Measurements from ENCODE around the gene DOK3. TPM values are rescaled to one million over a fixed set of nuclear protein-coding genes. Genes with fewer than 3 reads are reported as not detected.
"Not testable (repeated sequence)": the region's sequence is repeated elsewhere in the genome, so short reads cannot be mapped to it uniquely, and the experiment has no call there.

DOK3 gene
- total and polyA plus RNA-seq, 7 donors: 3.0 to 20.2 (median 7.1) TPM

DNA sequence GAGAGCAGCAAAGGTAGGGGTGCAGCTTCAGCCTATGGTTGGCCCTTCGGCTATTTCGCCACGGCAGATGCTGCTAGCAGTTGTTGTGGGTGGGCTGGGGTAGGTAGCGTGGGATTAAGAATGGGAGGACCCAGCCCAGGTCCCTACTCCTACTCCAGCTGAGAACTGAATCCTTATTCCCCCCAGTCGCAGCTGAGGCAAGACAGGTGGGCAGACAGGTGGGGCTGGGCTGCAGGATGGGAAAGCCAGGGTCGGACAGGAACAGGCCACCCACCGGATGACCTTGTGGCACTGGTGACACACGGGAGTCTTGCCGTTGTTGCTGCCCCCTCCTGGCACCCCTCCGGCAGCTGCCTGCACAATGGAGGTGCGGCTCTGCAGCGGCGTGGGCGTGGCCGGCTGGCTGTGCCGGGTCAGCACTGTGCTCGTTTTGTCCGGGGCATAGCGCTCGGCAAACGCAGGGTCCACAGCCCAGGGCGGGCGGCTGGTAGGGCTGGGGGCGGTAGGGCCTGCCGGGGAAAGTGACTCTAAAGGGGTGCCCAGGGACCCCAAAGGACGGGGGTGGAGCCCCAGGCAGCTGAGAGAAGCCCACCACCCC is 20.4 kb downstream of the DOK3 start:
- TF ChIP-seq POLR2AphosphoS5 (IDR thresholded peaks at IDR 0.05) (no peak), POLR2A (IDR thresholded peaks at IDR 0.05) (no peak)
- H3K4me1 ChIP-seq: peaks cover 0 to 97% (median 87%) of the 10 kb centered on the region in 4 donors
- peaks cover 48 to 89% (median 70%) of the 10 kb centered on the region in 4 donors for H3K36me3 ChIP-seq
- peak overlapping the region; percentile 95 to 99 (median 97) for H3K27ac ChIP-seq
- no peak overlapping the region for H3K4me3 ChIP-seq
- H3K9me3 ChIP-seq: no peaks in the 10 kb centered on the region
- DNase-seq: no peak
- intact Hi-C loops (cut with DNase I): no loop called here
- WGBS, 2 donors: 22 to 67% methylated on average over 26 of the region's 26 CpGs
- H3K27me3 ChIP-seq: no peaks in the 10 kb centered on the region

GRCh38 chr5:177487975-177488374 is 21.7 kb downstream of the DOK3 start:
- intact Hi-C loops (cut with DNase I): no loop called here
- H3K4me1 ChIP-seq: peaks cover 0 to 97% (median 86%) of the 10 kb centered on the region in 4 donors
- H3K27me3 ChIP-seq: no peaks in the 10 kb centered on the region
- H3K9me3 ChIP-seq: no peaks in the 10 kb centered on the region
- H3K4me3 ChIP-seq: no peak overlapping the region
- 91 to 92% methylated on average over 15 of the region's 15 CpGs for WGBS, 2 donors
- peaks cover 58 to 91% (median 77%) of the 10 kb centered on the region in 4 donors for H3K36me3 ChIP-seq
- TF ChIP-seq POLR2AphosphoS5 (IDR thresholded peaks at IDR 0.05) (peak in 2 of 4 donors; percentile 34 to 44), EP300 (IDR thresholded peaks at IDR 0.05) (no peak)
- no peak for DNase-seq
- peak overlapping the region; percentile 52 to 99 (median 96) for H3K27ac ChIP-seq

GRCh38 chr5:177487144-177487543 is 22.5 kb downstream of the DOK3 start:
- TF ChIP-seq, protein P1, sequence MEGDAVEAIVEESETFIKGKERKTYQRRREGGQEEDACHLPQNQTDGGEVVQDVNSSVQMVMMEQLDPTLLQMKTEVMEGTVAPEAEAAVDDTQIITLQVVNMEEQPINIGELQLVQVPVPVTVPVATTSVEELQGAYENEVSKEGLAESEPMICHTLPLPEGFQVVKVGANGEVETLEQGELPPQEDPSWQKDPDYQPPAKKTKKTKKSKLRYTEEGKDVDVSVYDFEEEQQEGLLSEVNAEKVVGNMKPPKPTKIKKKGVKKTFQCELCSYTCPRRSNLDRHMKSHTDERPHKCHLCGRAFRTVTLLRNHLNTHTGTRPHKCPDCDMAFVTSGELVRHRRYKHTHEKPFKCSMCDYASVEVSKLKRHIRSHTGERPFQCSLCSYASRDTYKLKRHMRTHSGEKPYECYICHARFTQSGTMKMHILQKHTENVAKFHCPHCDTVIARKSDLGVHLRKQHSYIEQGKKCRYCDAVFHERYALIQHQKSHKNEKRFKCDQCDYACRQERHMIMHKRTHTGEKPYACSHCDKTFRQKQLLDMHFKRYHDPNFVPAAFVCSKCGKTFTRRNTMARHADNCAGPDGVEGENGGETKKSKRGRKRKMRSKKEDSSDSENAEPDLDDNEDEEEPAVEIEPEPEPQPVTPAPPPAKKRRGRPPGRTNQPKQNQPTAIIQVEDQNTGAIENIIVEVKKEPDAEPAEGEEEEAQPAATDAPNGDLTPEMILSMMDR (IDR thresholded peaks at IDR 0.05): no peak
- TF ChIP-seq POLR2AphosphoS5 (IDR thresholded peaks at IDR 0.05): peak in 1 of 4 donors; percentile 33
- WGBS, 2 donors: 89 to 94% methylated on average over 8 of the region's 8 CpGs
- Histone ChIP-seq H3K36me3 (peaks cover 56 to 90% (median 72%) of the 10 kb centered on the region in 4 donors), H3K4me3 (no peak overlapping the region), H3K27me3 (no peaks in the 10 kb centered on the region), H3K9me3 (no peaks in the 10 kb centered on the region), H3K27ac (peak overlapping the region; percentile 52 to 99 (median 96)), H3K4me1 (peaks cover 0 to 97% (median 85%) of the 10 kb centered on the region in 4 donors)
- intact Hi-C loops (cut with DNase I): no loop called here
- DNase-seq: no peak

GRCh38 chr5:177486256-177486655 is 23.4 kb downstream of the DOK3 start:
- no peaks in the 10 kb centered on the region for H3K27me3 ChIP-seq
- peaks cover 0 to 97% (median 85%) of the 10 kb centered on the region in 4 donors for H3K4me1 ChIP-seq
- intact Hi-C loops (cut with DNase I): no loop called here
- no peak overlapping the region for H3K4me3 ChIP-seq
- no peaks in the 10 kb centered on the region for H3K9me3 ChIP-seq
- H3K36me3 ChIP-seq: peaks cover 48 to 91% (median 68%) of the 10 kb centered on the region in 4 donors
- peak in 2 of 4 donors; percentile 55 to 61 for TF ChIP-seq POLR2AphosphoS5 (IDR thresholded peaks at IDR 0.05)
- no peak for TF ChIP-seq EP300 (IDR thresholded peaks at IDR 0.05)
- no peak for TF ChIP-seq POLR2A (IDR thresholded peaks at IDR 0.05)
- TF ChIP-seq, protein P1 (IDR thresholded peaks at IDR 0.05): no peak
- 91 to 97% methylated on average over 3 of the region's 3 CpGs for WGBS, 2 donors
- no peak for DNase-seq
- peak overlapping the region; percentile 38 to 99 (median 96) for H3K27ac ChIP-seq

DNA sequence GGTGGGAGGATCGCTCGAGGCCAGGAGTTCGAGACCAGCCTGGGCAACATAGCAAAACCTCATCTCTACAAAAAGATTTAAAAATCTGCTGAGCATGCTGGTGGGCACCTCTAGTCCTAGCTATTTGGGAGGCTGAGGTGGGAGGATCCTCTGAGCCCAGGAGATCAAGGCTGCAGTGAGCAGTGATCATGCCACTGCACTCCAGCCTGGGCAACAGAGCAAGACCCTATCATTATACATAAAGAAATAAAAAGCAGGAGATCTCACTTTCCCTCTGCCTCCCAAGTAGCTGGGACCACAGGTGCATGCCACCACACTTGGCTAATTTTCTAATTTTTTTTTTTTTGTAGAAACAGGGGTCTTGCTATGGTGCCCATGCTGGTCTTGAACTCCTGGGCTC is 23.9 kb downstream of the DOK3 start:
- H3K4me3 ChIP-seq; DNase-seq; H3K9me3 ChIP-seq; H3K27me3 ChIP-seq; intact Hi-C loops (cut with DNase I): not testable (repeated sequence)
- peaks cover 0 to 96% (median 85%) of the 10 kb centered on the region in 4 donors for H3K4me1 ChIP-seq
- peak overlapping the region; percentile 95 to 99 (median 96) for H3K27ac ChIP-seq
- WGBS, 2 donors: 97 to 98% methylated on average over 3 of the region's 3 CpGs
- peaks cover 46 to 88% (median 64%) of the 10 kb centered on the region in 4 donors for H3K36me3 ChIP-seq

- Histone ChIP-seq H3K27ac (peak overlapping the region; percentile 95 to 99 (median 96)), H3K9me3 (no peaks in the 10 kb centered on the region), H3K36me3 (peaks cover 42 to 82% (median 60%) of the 10 kb centered on the region in 4 donors), H3K27me3 (no peaks in the 10 kb centered on the region), H3K4me3 (no peak overlapping the region), H3K4me1 (peaks cover 0 to 95% (median 84%) of the 10 kb centered on the region in 4 donors)
- TF ChIP-seq, protein P1 (IDR thresholded peaks at IDR 0.05): no peak
- TF ChIP-seq POLR2A (IDR thresholded peaks at IDR 0.05) (no peak), POLR2AphosphoS5 (IDR thresholded peaks at IDR 0.05) (peak in 2 of 4 donors; percentile 58 to 72)
- intact Hi-C loops (cut with DNase I): no loop called here
- DNase-seq: no peak
- WGBS, 2 donors: 77 to 84% methylated on average over 13 of the region's 13 CpGs
Measured at GRCh38 chr5:177484902-177485549, 24.6 kb downstream of the DOK3 start.
